Neural cell (in vitro differentiated cells): Measurements from ENCODE around the gene ITGAV. TPM values are rescaled to one million over a fixed set of nuclear protein-coding genes. Genes with fewer than 3 reads are reported as not detected.

ENCODE experiments used
- H2AFZ ChIP-seq: fragments of 200-600, 300-800 bp; sonication (generic), shearing (Covaris generic); 2 replicates; pipeline ENCODE4 v1.6.0; 2014; ENCODE audit warnings: low read depth, mild to moderate bottlenecking, antibody characterized with exemption, low read length, moderate library complexity
- H3F3A ChIP-seq: fragments of 200-600 bp; shearing (Covaris generic); 2 replicates; pipeline ENCODE4 v1.6.1; 2016; ENCODE audit warnings: mild to moderate bottlenecking, moderate library complexity, mixed read lengths, antibody characterized with exemption, low read length; ENCODE audit not compliant: insufficient read depth, poor library complexity, severe bottlenecking
- H3K27ac ChIP-seq: fragments of 200-600, 300-800 bp; sonication (generic), shearing (Covaris generic); 2 replicates; pipeline ENCODE4 v1.5.1; 2014; ENCODE audit warnings: mild to moderate bottlenecking, low read length, moderate library complexity
- H3K27me3 ChIP-seq: fragments of 300-800, 200-600 bp; sonication (generic), shearing (Covaris generic); 2 replicates; pipeline ENCODE4 v1.6.0; 2014; ENCODE audit warnings: mild to moderate bottlenecking, low read depth, low read length, moderate library complexity; ENCODE audit not compliant: insufficient read depth
- H3K36me3 ChIP-seq: fragments of 300-800, 200-600 bp; sonication (generic), shearing (Covaris generic); 2 replicates; pipeline ENCODE4 v1.5.1; 2014; ENCODE audit warnings: mild to moderate bottlenecking, antibody characterized with exemption, low read length, moderate library complexity; ENCODE audit not compliant: insufficient read depth
- H3K4me2 ChIP-seq: fragments of 300-800, 200-600 bp; sonication (generic), shearing (Covaris generic); 2 replicates; pipeline ENCODE4 v1.6.0; 2014; ENCODE audit warnings: mild to moderate bottlenecking, low read length
- H3K4me3 ChIP-seq: fragments of 300-800, 200-600 bp; sonication (generic), shearing (Covaris generic); 2 replicates; pipeline ENCODE4 v1.5.1; 2014; ENCODE audit warnings: mild to moderate bottlenecking, low read length, moderate library complexity
- H3K79me2 ChIP-seq: fragments of 200-600 bp; shearing (Covaris generic); replicated peaks from 2 replicates; pipeline ENCODE4 v1.6.0; 2014; ENCODE audit warnings: mild to moderate bottlenecking, low read length, moderate library complexity; ENCODE audit not compliant: insufficient read depth
- H3K9ac ChIP-seq: fragments of 300-800, 200-600 bp; sonication (generic), shearing (Covaris generic); 2 replicates; pipeline ENCODE4 v1.6.1; 2016; ENCODE audit warnings: mild to moderate bottlenecking, low read length, mixed read lengths
- H3K9me2 ChIP-seq: fragments of 200-600 bp; shearing (Covaris generic); 2 replicates; pipeline ENCODE4 v1.6.1; 2016; ENCODE audit warnings: mild to moderate bottlenecking, low read length, mixed read lengths; ENCODE audit not compliant: insufficient read depth
- H3K9me3 ChIP-seq: fragments of 200-600, 300-800 bp; sonication (generic), shearing (Covaris generic); 2 replicates; pipeline ENCODE4 v1.6.1; 2016; ENCODE audit warnings: mild to moderate bottlenecking, mixed run types, low read length, moderate library complexity, mixed read lengths
- H4K20me1 ChIP-seq: fragments of 200-600 bp; shearing (Covaris generic); 2 replicates; pipeline ENCODE4 v1.6.1; 2016; ENCODE audit warnings: mild to moderate bottlenecking, mixed run types; ENCODE audit not compliant: insufficient read depth
- CTCF ChIP-seq: fragments of 450-650 bp; IDR thresholded peaks from 2 replicates; pipeline ENCODE4 v1.5.1; 2014; ENCODE audit warnings: antibody characterized with exemption, mild to moderate bottlenecking, moderate library complexity; ENCODE audit not compliant: poor library complexity, severe bottlenecking
- EP300 ChIP-seq: fragments of 450-650 bp; conservative IDR thresholded peaks from 2 replicates; pipeline ENCODE4 v1.6.1; 2014; ENCODE audit warnings: antibody characterized with exemption, mild to moderate bottlenecking, moderate library complexity; ENCODE audit not compliant: poor library complexity, severe bottlenecking
- EZH2 ChIP-seq: fragments of 200-600, 300-800 bp; shearing (Covaris generic), sonication (generic); IDR thresholded peaks from 2 replicates; pipeline ENCODE4 v1.6.1; 2014; ENCODE audit warnings: antibody characterized with exemption, low read length, borderline replicate concordance, mild to moderate bottlenecking; ENCODE audit not compliant: insufficient read depth, poor library complexity, severe bottlenecking
- MXI1 ChIP-seq: fragments of 450-650 bp; conservative IDR thresholded peaks from 2 replicates; pipeline ENCODE4 v1.6.1; 2014; ENCODE audit warnings: antibody characterized with exemption, mild to moderate bottlenecking; ENCODE audit not compliant: poor library complexity, severe bottlenecking
- POLR2AphosphoS5 ChIP-seq: IDR thresholded peaks from 2 replicates; pipeline ENCODE4 v1.6.1; 2012
- RAD21 ChIP-seq: fragments of 450-650 bp; conservative IDR thresholded peaks from 2 replicates; pipeline ENCODE4 v1.6.1; 2014; ENCODE audit warnings: antibody characterized with exemption, mild to moderate bottlenecking, moderate library complexity
- REST ChIP-seq: IDR thresholded peaks from 2 replicates; pipeline ENCODE4 v1.6.1; 2012; ENCODE audit warnings: borderline replicate concordance
- SMC3 ChIP-seq: fragments of 450-650 bp; conservative IDR thresholded peaks from 2 replicates; pipeline ENCODE4 v1.6.1; 2014; ENCODE audit warnings: antibody characterized with exemption, mild to moderate bottlenecking, moderate library complexity; ENCODE audit not compliant: poor library complexity
- TAF1 ChIP-seq: IDR thresholded peaks from 2 replicates; pipeline ENCODE4 v1.6.1; 2012; ENCODE audit warnings: low read depth
- polyA plus RNA-seq: library from polyadenylated mRNA; depleted of rRNA; stranded (reverse); fragments of >200 nt; gene quantifications from 2 replicates; pipeline ENCODE4 v1.2.3, GENCODE V29; 2014

The ITGAV gene
- polyA plus RNA-seq, 1 donor from 2014 or later: 6.6 TPM

- H3K36me3 ChIP-seq: no peaks in the 10 kb centered on the region
- no peak overlapping the region for H3K4me2 ChIP-seq
- H3K27ac ChIP-seq: no peak overlapping the region
- peaks cover 24% of the 10 kb centered on the region for H3K79me2 ChIP-seq
- peaks cover 17% of the 10 kb centered on the region for H3F3A ChIP-seq
- H3K27me3 ChIP-seq: no peaks in the 10 kb centered on the region
- H4K20me1 ChIP-seq: no peaks in the 10 kb centered on the region
- H3K9me3 ChIP-seq: no peaks in the 10 kb centered on the region
- no peak for TF ChIP-seq RAD21
- no peak for TF ChIP-seq EP300
- no peak for TF ChIP-seq REST
- no peak overlapping the region for H2AFZ ChIP-seq
- no peaks in the 10 kb centered on the region for H3K9me2 ChIP-seq
- H3K4me3 ChIP-seq: no peak overlapping the region
- H3K9ac ChIP-seq: no peak overlapping the region
These were observed 132.1 kb downstream of the ITGAV start for GRCh38 chr2:186721956-186722355.

GRCh38 chr2:186724736-186725135 is 134.9 kb downstream of the ITGAV start:
- Histone ChIP-seq H3K79me2 (peaks cover 24% of the 10 kb centered on the region), H3K9me3 (no peaks in the 10 kb centered on the region), H3K36me3 (no peaks in the 10 kb centered on the region), H3K4me3 (no peak overlapping the region), H3K9me2 (no peaks in the 10 kb centered on the region), H3K27ac (no peak overlapping the region), H3K4me2 (no peak overlapping the region), H3K27me3 (no peaks in the 10 kb centered on the region), H3F3A (peaks cover 9% of the 10 kb centered on the region), H2AFZ (no peak overlapping the region), H3K9ac (no peak overlapping the region), H4K20me1 (no peaks in the 10 kb centered on the region)
- no peak for TF ChIP-seq MXI1
- no peak for TF ChIP-seq TAF1
- TF ChIP-seq RAD21: no peak
- TF ChIP-seq SMC3: no peak
- TF ChIP-seq CTCF: no peak

GRCh38 chr2:186725783-186726182 is 135.9 kb downstream of the ITGAV start:
- Histone ChIP-seq H3K36me3 (no peaks in the 10 kb centered on the region), H3K9ac (no peak overlapping the region), H3K27me3 (no peaks in the 10 kb centered on the region), H3K79me2 (peaks cover 27% of the 10 kb centered on the region), H2AFZ (no peak overlapping the region), H3K27ac (no peak overlapping the region), H3K9me2 (no peaks in the 10 kb centered on the region), H3K4me2 (no peak overlapping the region), H4K20me1 (no peaks in the 10 kb centered on the region), H3K4me3 (no peak overlapping the region), H3K9me3 (no peaks in the 10 kb centered on the region), H3F3A (peaks cover 8% of the 10 kb centered on the region)
- no peak for TF ChIP-seq CTCF
- TF ChIP-seq MXI1: no peak
- no peak for TF ChIP-seq TAF1
- no peak for TF ChIP-seq RAD21
- no peak for TF ChIP-seq REST
- TF ChIP-seq SMC3: no peak
- no peak for TF ChIP-seq EZH2
- TF ChIP-seq POLR2AphosphoS5: no peak
- TF ChIP-seq EP300: no peak
